OCI-LY7 (cell line): ENCODE results near the gene TNFSF13. TPM values are rescaled to one million over a fixed set of nuclear protein-coding genes. Genes with fewer than 3 reads are reported as not detected.

ENCODE experiments used
- BruUV-seq: library from RNA; stranded (reverse); fragments of 400-500 nt; replicated peaks from 2 replicates; lab custom pipeline; 2021; lab: Mats Ljungman, UMichigan
- CTCF ChIA-PET: fragments of 300-600 bp; sonication (Branson Sonifier 250); formaldehyde crosslinking; loops from one replicate; lab custom pipeline; 2022; ENCODE audit warnings: antibody characterized with exemption; ENCODE audit not compliant: unreplicated experiment; lab: Charles Lee
- POLR2A ChIA-PET: fragments of 300-600 bp; sonication (Branson Sonifier 250); formaldehyde crosslinking; loops from one replicate; lab custom pipeline; 2022; ENCODE audit warnings: antibody characterized with exemption; lab: Charles Lee
- DNase-seq: peaks from one replicate; pipeline ENCODE4 v3.0.0-alpha.2; 2015; ENCODE audit warnings: low spot score
- H2AFZ ChIP-seq: fragments of 200-600 bp; sonication (generic), shearing (Covaris generic); 2 replicates; pipeline ENCODE4 v1.6.1; 2014; ENCODE audit warnings: mild to moderate bottlenecking, antibody characterized with exemption, low read length, moderate library complexity
- H3K27ac ChIP-seq: fragments of 200-600 bp; sonication (generic); 2 replicates; pipeline ENCODE4 v1.5.1; 2014; ENCODE audit warnings: mixed run types, low read depth, mild to moderate bottlenecking, moderate library complexity, low read length, inconsistent platforms; ENCODE audit not compliant: poor library complexity, severe bottlenecking
- H3K36me3 ChIP-seq: fragments of 200-600 bp; sonication (generic); 2 replicates; pipeline ENCODE4 v1.6.1; 2014; ENCODE audit warnings: mild to moderate bottlenecking, antibody characterized with exemption, low read length, moderate library complexity, mixed read lengths; ENCODE audit not compliant: insufficient read depth
- H3K4me1 ChIP-seq: fragments of 200-600 bp; sonication (generic); 2 replicates; pipeline ENCODE4 v1.5.1; 2014; ENCODE audit warnings: mild to moderate bottlenecking, low read length; ENCODE audit not compliant: insufficient read depth, poor library complexity, severe bottlenecking
- H3K4me2 ChIP-seq: fragments of 200-600 bp; sonication (generic); 2 replicates; pipeline ENCODE4 v1.6.1; 2014; ENCODE audit warnings: mild to moderate bottlenecking, low read length
- H3K4me3 ChIP-seq: fragments of 200-600 bp; sonication (generic); 2 replicates; pipeline ENCODE4 v1.5.1; 2014; ENCODE audit warnings: mild to moderate bottlenecking, low read depth, low read length; ENCODE audit not compliant: poor library complexity, severe bottlenecking
- H3K79me2 ChIP-seq: fragments of 200-600 bp; sonication (generic); 2 replicates; pipeline ENCODE4 v1.6.1; 2016; ENCODE audit warnings: low read depth, mild to moderate bottlenecking, low read length, moderate library complexity, mixed read lengths; ENCODE audit not compliant: insufficient read depth
- H3K9me2 ChIP-seq: fragments of 200-600 bp; sonication (generic); 2 replicates; pipeline ENCODE4 v1.6.1; 2016; ENCODE audit warnings: mild to moderate bottlenecking, low read length, mixed read lengths; ENCODE audit not compliant: insufficient read depth
- H3K9me3 ChIP-seq: fragments of 200-600 bp; sonication (generic); 2 replicates; pipeline ENCODE4 v1.6.1; 2014; ENCODE audit warnings: mild to moderate bottlenecking, mixed run types, low read length, mixed read lengths
- H4K20me1 ChIP-seq: fragments of 200-600 bp; sonication (generic); 2 replicates; pipeline ENCODE4 v1.6.1; 2014; ENCODE audit warnings: mild to moderate bottlenecking, antibody characterized with exemption, low read length, moderate library complexity, mixed read lengths; ENCODE audit not compliant: insufficient read depth
- CTCF ChIP-seq: fragments of 200-600 bp; sonication (generic); conservative IDR thresholded peaks from 2 replicates; pipeline ENCODE4 v1.5.1; 2014; ENCODE audit warnings: mild to moderate bottlenecking, antibody characterized with exemption, low read length, moderate library complexity, mixed read lengths
- EZH2phosphoT487 ChIP-seq: fragments of 200-600 bp; sonication (generic); IDR thresholded peaks from 2 replicates; pipeline ENCODE4 v1.6.1; 2018; ENCODE audit warnings: low read depth, borderline replicate concordance, mild to moderate bottlenecking, mixed run types, antibody characterized with exemption, low read length, moderate library complexity, mixed read lengths
- intact Hi-C: fragments of 100-400 bp; cut with micrococcal nuclease; formaldehyde crosslinking; loops from one replicate; pipeline ENCODE4 v1.10.0; 2022; ENCODE audit not compliant: unreplicated experiment
- total RNA-seq, 2 experiments: library from RNA; depleted of rRNA in 1 of 2; stranded (reverse); fragments of >200 nt in 1 of 2; shearing (Covaris generic) in 1 of 2; gene quantifications; 2 replicates each; pipeline ENCODE4 v1.2.3, GENCODE V29; 2014 to 2022

TNFSF13 gene
- total RNA-seq, 2 experiments from 2014 or later: 0.98 to 6.0 TPM

GRCh38 chr17:7583253-7584109, 24.9 kb downstream of the TNFSF13 start, which contains the start of gene MPDU1:
MPDU1 (plus strand) TSS chr17:7583852; CDS start chr17:7583863, 11 bp downstream.
- intact Hi-C loops: no loop called here
- Histone ChIP-seq H3K4me2 (peak within 1 kb of the TSS; percentile 94), H3K79me2 (peaks cover 5% of the 10 kb centered on the region; the same call in 1 of the 2 replicates), H3K36me3 (peaks cover 64% of the 10 kb centered on the region), H3K9me3 (no peaks in the 10 kb centered on the region), H3K4me1 (peaks cover 33% of the 10 kb centered on the region), H2AFZ (peak within 1 kb of the TSS; percentile 88), H3K4me3 (peak within 1 kb of the TSS; percentile 75), H3K9me2 (no peaks in the 10 kb centered on the region), H3K27ac (peak within 1 kb of the TSS; percentile 78), H4K20me1 (no peaks in the 10 kb centered on the region)
- POLR2A ChIA-PET: interaction anchor here (1.0 to 2.6 kb wide), 5 partner anchors 9 to 104 kb away, joined by 3 to 6 read pairs (median 4); partner anchors contain the start of genes FXR2 and TP53
- CTCF ChIA-PET: interaction anchor here (0.5 kb wide), 1 partner anchor 30 kb away, joined by 4 read pairs; no protein-coding TSS in a partner anchor
- BruUV-seq: TSS peak; percentile 90
- TF ChIP-seq EZH2phosphoT487 (no peak), CTCF (no peak)
- peak; percentile 94 for DNase-seq

- no TSS peak for BruUV-seq
- intact Hi-C loops: no loop called here
These were observed 28.3 kb downstream of the TNFSF13 start for GRCh38 chr17:7586673-7587419.

More at GRCh38 chr17:7586673-7587419, 28.3 kb downstream of the TNFSF13 start:
- H2AFZ ChIP-seq: no peak overlapping the region
- ChIA-PET POLR2A (interaction anchor here (0.6 kb wide), 1 partner anchor 181 kb away, joined by 4 read pairs; no protein-coding TSS in a partner anchor), CTCF (no interaction called here)
- H3K27ac ChIP-seq: no peak overlapping the region
- TF ChIP-seq EZH2phosphoT487 (no peak), CTCF (peak; percentile 64; the same call in 1 of the 2 replicates)
- no peak overlapping the region for H3K4me2 ChIP-seq
- H3K4me1 ChIP-seq: peaks cover 18% of the 10 kb centered on the region
- no peak overlapping the region for H3K4me3 ChIP-seq
- H3K36me3 ChIP-seq: peaks cover 68% of the 10 kb centered on the region; the same call in 1 of the 2 replicates
- H3K9me2 ChIP-seq: no peaks in the 10 kb centered on the region
- H3K79me2 ChIP-seq: peaks cover 5% of the 10 kb centered on the region; the same call in 1 of the 2 replicates
- no peaks in the 10 kb centered on the region for H4K20me1 ChIP-seq
- peak; percentile 36 for DNase-seq
- no peaks in the 10 kb centered on the region for H3K9me3 ChIP-seq
